H1 (cell line): ENCODE data around the gene SLC35E1. TPM values are rescaled to one million over a fixed set of nuclear protein-coding genes. Genes with fewer than 3 reads are reported as not detected.

Experiments used
- CTCF ChIA-PET: fragments of 300-600 bp; sonication (Branson Sonifier 250); formaldehyde crosslinking; loops from one replicate; lab custom pipeline; 2021; ENCODE audit not compliant: partially characterized antibody; lab: Charles Lee
- POLR2A ChIA-PET: fragments of 300-600 bp; sonication (Branson Sonifier 250); formaldehyde crosslinking; loops from one replicate; lab custom pipeline; 2021; ENCODE audit warnings: inconsistent platforms; ENCODE audit not compliant: partially characterized antibody; lab: Charles Lee
- DNase-seq, 2 experiments: peaks; one replicate each; pipeline versions ENCODE4 v3.0.0 to v3.0.0-alpha.2; 2010 to 2022; ENCODE audit warnings: low spot score in 2 of 2, low read depth in 1 of 2, mixed read lengths in 1 of 2
- FAIRE-seq: peaks from 2 replicates; lab custom pipeline; 2011; peaks lifted over from hg19 to GRCh38; lab: Jason Lieb, UNC
- H2AFZ ChIP-seq: 2 replicates; pipeline ENCODE4 v1.8.1; 2012; ENCODE audit warnings: low read length, inconsistent platforms
- H2AK5ac ChIP-seq: 2 replicates; pipeline ENCODE4 v1.6.1; 2013; ENCODE audit warnings: low read depth, low read length
- H2BK120ac ChIP-seq: replicated peaks from 2 replicates; pipeline ENCODE3; 2013; ENCODE audit warnings: low read depth, low read length, inconsistent platforms
- H2BK12ac ChIP-seq: 2 replicates; pipeline ENCODE4 v1.6.1; 2013; ENCODE audit warnings: low read depth, low read length
- H2BK15ac ChIP-seq: 2 replicates; pipeline ENCODE4 v1.6.1; 2013; ENCODE audit warnings: low read length
- H2BK20ac ChIP-seq: 2 replicates; pipeline ENCODE4 v1.6.1; 2013; ENCODE audit warnings: low read length
- H2BK5ac ChIP-seq: 2 replicates; pipeline ENCODE4 v1.6.1; 2013; ENCODE audit warnings: low read depth, low read length
- H3K14ac ChIP-seq: 2 replicates; pipeline ENCODE4 v1.6.1; 2013; ENCODE audit warnings: inconsistent platforms; ENCODE audit not compliant: insufficient read length
- H3K18ac ChIP-seq: 2 replicates; pipeline ENCODE4 v1.6.1; 2013; ENCODE audit warnings: low read length; ENCODE audit errors: extremely low read depth
- H3K23ac ChIP-seq: 2 replicates; pipeline ENCODE4 v1.6.1; 2013; ENCODE audit warnings: inconsistent platforms; ENCODE audit not compliant: insufficient read length
- H3K23me2 ChIP-seq: 2 replicates; pipeline ENCODE4 v1.6.1; 2013; ENCODE audit warnings: low read depth, low read length
- H3K27ac ChIP-seq: 2 replicates; pipeline ENCODE4 v1.6.1; 2011; ENCODE audit warnings: low read depth, low read length, inconsistent platforms
- H3K27me3 ChIP-seq, 4 experiments: replicated peaks in 1 of 4; 1 replicate in 1 of 4; 2 replicates in 3 of 4; pipeline versions ENCODE4 v1.6.1 to v1.8.1; 2011 to 2013; ENCODE audit warnings: low read length in 3 of 4, mild to moderate bottlenecking in 3 of 4, inconsistent platforms in 2 of 4, mixed read lengths in 2 of 4, moderate library complexity in 1 of 4; ENCODE audit not compliant: control insufficient read depth in 3 of 4, insufficient read depth in 3 of 4; ENCODE audit errors: extremely low read depth in 1 of 4
- H3K36me3 ChIP-seq, 4 experiments: 2 replicates each; pipeline versions ENCODE4 v1.6.1 to v1.8.1; 2011 to 2013; ENCODE audit warnings: mild to moderate bottlenecking in 4 of 4, low read length in 3 of 4, moderate library complexity in 2 of 4, control low read depth in 1 of 4, inconsistent platforms in 1 of 4; ENCODE audit not compliant: insufficient read depth in 4 of 4, control insufficient read depth in 2 of 4
- H3K4ac ChIP-seq: replicated peaks from 2 replicates; pipeline ENCODE3; 2013; ENCODE audit warnings: low read length, low read depth, mixed read lengths, inconsistent platforms; ENCODE audit not compliant: insufficient read length
- H3K4me1 ChIP-seq, 4 experiments: replicated peaks in 1 of 4; 1 replicate in 1 of 4; 2 replicates in 3 of 4; pipeline versions ENCODE4 v1.6.1 to v1.8.1; 2011 to 2013; ENCODE audit warnings: low read length in 3 of 4, inconsistent platforms in 2 of 4, mixed read lengths in 1 of 4; ENCODE audit not compliant: insufficient read depth in 4 of 4, control insufficient read depth in 3 of 4
- H3K4me2 ChIP-seq, 2 experiments: 2 replicates each; pipeline versions ENCODE4 v1.6.1 to v1.8.1; 2011 to 2013; ENCODE audit warnings: low read depth in 2 of 2, low read length in 2 of 2, control low read depth in 1 of 2, inconsistent platforms in 1 of 2, mild to moderate bottlenecking in 1 of 2; ENCODE audit not compliant: insufficient read depth in 1 of 2
- H3K4me3 ChIP-seq, 4 experiments: fragments of 200-600, 300-600 bp in 1 of 4; sonication (generic), shearing (Covaris generic), sonication (Bioruptor Twin) in 1 of 4; 2 replicates each; pipeline versions ENCODE4 v1.5.1 to v1.8.1; 2011 to 2016; ENCODE audit warnings: low read length in 4 of 4, low read depth in 3 of 4, control low read depth in 2 of 4, inconsistent platforms in 2 of 4, mild to moderate bottlenecking in 2 of 4, mixed read lengths in 1 of 4, moderate library complexity in 1 of 4; ENCODE audit not compliant: insufficient read depth in 2 of 4; ENCODE audit errors: extremely low read depth in 1 of 4
- H3K56ac ChIP-seq: replicated peaks from 2 replicates; pipeline ENCODE3; 2013; ENCODE audit warnings: low read depth, mild to moderate bottlenecking, mixed read lengths, low read length, inconsistent platforms; ENCODE audit not compliant: insufficient read length
- H3K79me1 ChIP-seq: 2 replicates; pipeline ENCODE4 v1.6.1; 2013; ENCODE audit warnings: low read depth, low read length, control low read depth
- H3K79me2 ChIP-seq, 2 experiments: 2 replicates each; pipeline versions ENCODE4 v1.6.1 to v1.8.1; 2012 to 2013; ENCODE audit warnings: low read length in 2 of 2, mild to moderate bottlenecking in 2 of 2, inconsistent platforms in 1 of 2; ENCODE audit not compliant: insufficient read depth in 2 of 2, control insufficient read depth in 1 of 2
- H3K9ac ChIP-seq, 4 experiments: replicated peaks in 1 of 4; 1 replicate in 1 of 4; 2 replicates in 3 of 4; pipeline versions ENCODE4 v1.6.1 to v1.8.1; 2011 to 2013; ENCODE audit warnings: low read depth in 3 of 4, low read length in 3 of 4, control low read depth in 2 of 4, mild to moderate bottlenecking in 2 of 4, moderate library complexity in 2 of 4, inconsistent platforms in 1 of 4; ENCODE audit errors: extremely low read depth in 1 of 4
- H3K9me3 ChIP-seq, 2 experiments: 2 replicates each; pipeline versions ENCODE4 v1.6.1 to v1.8.1; 2012 to 2013; ENCODE audit warnings: mild to moderate bottlenecking in 2 of 2, moderate library complexity in 2 of 2, control low read depth in 1 of 2, inconsistent platforms in 1 of 2, low read depth in 1 of 2, low read length in 1 of 2, mixed read lengths in 1 of 2; ENCODE audit not compliant: insufficient read depth in 2 of 2
- H4K20me1 ChIP-seq, 2 experiments: replicated peaks in 1 of 2; 2 replicates each; pipeline versions ENCODE3 to v1.8.1; 2011 to 2013; ENCODE audit warnings: inconsistent platforms in 2 of 2, low read length in 2 of 2, mild to moderate bottlenecking in 1 of 2; ENCODE audit not compliant: insufficient read depth in 2 of 2, control insufficient read depth in 1 of 2
- H4K5ac ChIP-seq: 2 replicates; pipeline ENCODE4 v1.6.1; 2013; ENCODE audit warnings: low read length, low read depth, mixed read lengths, inconsistent platforms; ENCODE audit not compliant: insufficient read length
- H4K8ac ChIP-seq: 2 replicates; pipeline ENCODE4 v1.8.0; 2013; ENCODE audit warnings: mild to moderate bottlenecking, moderate library complexity, low read length, inconsistent platforms; ENCODE audit not compliant: insufficient read depth; ENCODE audit errors: extremely low read depth
- H4K91ac ChIP-seq: replicated peaks from 2 replicates; pipeline ENCODE3; 2013; ENCODE audit warnings: low read length, mixed read lengths, inconsistent platforms; ENCODE audit not compliant: insufficient read length
- GABPA ChIP-seq: IDR thresholded peaks from 2 replicates; pipeline ENCODE4 v1.6.1; 2011; ENCODE audit warnings: mild to moderate bottlenecking, low read length, moderate library complexity, borderline replicate concordance; ENCODE audit not compliant: insufficient read depth
- POLR2A ChIP-seq, 2 experiments: IDR thresholded peaks; 1 replicate in 1 of 2; 2 replicates in 1 of 2; pipeline ENCODE4 v1.6.1; 2011; ENCODE audit warnings: low read depth in 2 of 2, low read length in 2 of 2, mild to moderate bottlenecking in 2 of 2; ENCODE audit errors: control extremely low read depth in 1 of 2
- POLR2AphosphoS5 ChIP-seq: IDR thresholded peaks from 2 replicates; pipeline ENCODE4 v1.6.1; 2011; ENCODE audit warnings: low read depth, low read length
- RBBP5 ChIP-seq: IDR thresholded peaks from 2 replicates; pipeline ENCODE4 v1.7.1; 2012; ENCODE audit warnings: low read depth, mild to moderate bottlenecking, inconsistent platforms, low read length, moderate library complexity, borderline replicate concordance
- RNF2 ChIP-seq: fragments of 200-900, 300-1000 bp; sonication (generic); IDR thresholded peaks from 2 replicates; pipeline ENCODE4 v1.7.1; 2016; ENCODE audit warnings: borderline replicate concordance, low read depth, mild to moderate bottlenecking, antibody characterized with exemption, low read length; ENCODE audit not compliant: poor library complexity, severe bottlenecking; ENCODE audit errors: missing control alignments
- SP2 ChIP-seq: IDR thresholded peaks from 2 replicates; pipeline ENCODE4 v1.6.1; 2012; ENCODE audit warnings: mild to moderate bottlenecking, low read length, inconsistent platforms
- TAF1 ChIP-seq: IDR thresholded peaks from 2 replicates; pipeline ENCODE4 v1.6.1; 2011; ENCODE audit warnings: mild to moderate bottlenecking, low read depth, low read length
- YY1 ChIP-seq: IDR thresholded peaks from 2 replicates; pipeline ENCODE4 v1.6.1; 2011; ENCODE audit warnings: low read depth, mild to moderate bottlenecking, low read length
- WGBS, 2 experiments: shearing (Covaris generic) in 1 of 2; methylation state at CpG; one replicate each; pipeline versions ENCODE4 v1.1.6 to v1.1.7; 2013 to 2015; ENCODE audit warnings: low lambda C conversion rate in 2 of 2, mixed read lengths in 2 of 2, inconsistent platforms in 1 of 2, low coverage in 1 of 2, missing lambda C conversion rate in 1 of 2; ENCODE audit not compliant: insufficient replicate concordance in 2 of 2, insufficient coverage in 1 of 2, insufficient read length in 1 of 2; ENCODE audit errors: extremely low coverage in 1 of 2, missing lambda C conversion rate in 1 of 2; 5-methylcytosine and 5-hydroxymethylcytosine counted together
- polyA plus RNA-seq, 7 experiments: library from polyadenylated mRNA; depleted of rRNA in 3 of 7; stranded (reverse) in 5 of 7; unstranded in 2 of 7; fragments of >200 nt in 5 of 7; fragments of 200-250 nt in 2 of 7; gene quantifications; 1 replicate in 5 of 7; 2 replicates in 1 of 7; 4 replicates in 1 of 7; pipeline versions ENCODE4 v1.2.1 to v1.2.3, GENCODE V29; 2011 to 2013; ENCODE audit warnings: missing spikeins in 2 of 7, mixed read lengths in 2 of 7
- total RNA-seq: library from RNA; stranded (reverse); fragmentation: NEBNext Ultra II Directional; extraction: Animal tissue kit (Norgen Biotek cat#: 25700); gene quantifications from 2 replicates; pipeline ENCODE4 v1.2.1, GENCODE V29; 2021

Gene SLC35E1
- total and polyA plus RNA-seq, 2 of the 8 experiments (the other 6 are each of a cell fraction or from before 2014, with no cell fraction given), result 26.0 to 31.9 TPM

DNA sequence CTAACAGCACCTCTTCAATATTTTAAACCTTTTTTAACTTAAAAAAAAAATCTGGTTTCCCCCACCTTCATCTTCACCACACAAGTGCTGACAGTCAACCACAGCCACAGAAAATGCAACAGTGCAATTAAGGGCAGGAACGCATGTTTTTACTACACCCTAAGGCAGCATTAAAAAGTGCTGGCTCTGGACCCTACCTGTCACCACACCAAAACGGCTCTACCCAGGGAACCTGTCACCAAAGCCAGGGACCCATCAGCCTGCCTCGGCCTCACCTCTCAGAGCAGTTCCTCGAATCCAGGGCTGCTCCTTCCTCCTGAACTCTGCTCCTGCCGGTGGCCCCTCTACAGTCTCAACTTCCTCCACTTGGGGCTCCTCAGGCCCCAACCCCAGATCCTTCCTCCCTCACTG, 22.5 kb upstream of the SLC35E1 start:
- no peak overlapping the region for H3K23ac ChIP-seq
- H2AK5ac ChIP-seq, result no peak overlapping the region

More for the DNA sequence above, 22.5 kb upstream of the SLC35E1 start:
- Histone ChIP-seq H3K27me3 (no peaks in the 10 kb centered on the region), H4K5ac (no peak overlapping the region), H3K9me3 (no peaks in the 10 kb centered on the region), H2BK12ac (no peak overlapping the region), H3K79me2 (peaks cover 9 to 89% of the 10 kb centered on the region in 2 experiments; a peak in 3 of 4 replicates), H2BK120ac (no peak overlapping the region), H3K79me1 (peaks cover 49% of the 10 kb centered on the region), H2BK15ac (no peak overlapping the region), H4K20me1 (peaks cover 30 to 46% of the 10 kb centered on the region in 2 experiments), H2AFZ (no peak overlapping the region), H3K18ac (no peak overlapping the region), H3K36me3 (no peaks in the 10 kb centered on the region), H3K4me1 (peaks cover 6 to 15% (median 9%) of the 10 kb centered on the region in 4 experiments; a peak in 6 of 7 replicates), H3K23me2 (no peaks in the 10 kb centered on the region), H3K4ac (no peak overlapping the region), H3K4me2 (no peak overlapping the region), H3K14ac (no peak overlapping the region), H4K8ac (no peak overlapping the region), H3K56ac (no peak overlapping the region), H3K4me3 (no peak overlapping the region), H3K27ac (no peak overlapping the region), H2BK20ac (no peak overlapping the region), H2BK5ac (no peak overlapping the region; the same call in 1 of the 2 replicates), H3K9ac (no peak overlapping the region), H4K91ac (no peak overlapping the region)
- ChIA-PET CTCF (no interaction called here), POLR2A (no interaction called here)
- DNase-seq (no peak), FAIRE-seq (no peak)
- TF ChIP-seq POLR2AphosphoS5 (no peak), RBBP5 (no peak), POLR2A (IDR thresholded peaks at IDR 0.05; ENCODE audit: control extremely low read depth in 1 of 2, low read depth in 2 of 2, low read length in 2 of 2) (no peak), SP2 (no peak), RNF2 (no peak), TAF1 (no peak), YY1 (no peak), GABPA (no peak)
- 92% methylated on average over 5 of the region's 5 CpGs; no CpG with 5 or more reads in 1 of the 2 experiments for WGBS, 2 experiments
